Parathyroid adenoma (tissue), 2 donors: Measurements from ENCODE around the gene BOD1L2.

Source experiments
- H2AFZ ChIP-seq: fragments of 300-600 bp; sonication (generic); one replicate; pipeline ENCODE4 v1.7.0; 2017; ENCODE audit warnings: antibody characterized with exemption, mild to moderate bottlenecking
- H3K27ac ChIP-seq: fragments of 300-600 bp; sonication (generic); one replicate; pipeline ENCODE4 v1.7.0; 2017
- H3K27me3 ChIP-seq: fragments of 300-600 bp; sonication (generic); one replicate; pipeline ENCODE4 v1.7.0; 2017; ENCODE audit warnings: low read length; ENCODE audit not compliant: control insufficient read depth, insufficient read depth
- H3K36me3 ChIP-seq: fragments of 300-600 bp; sonication (generic); one replicate; pipeline ENCODE4 v1.7.0; 2017; ENCODE audit warnings: low read length; ENCODE audit not compliant: control insufficient read depth, insufficient read depth
- H3K4me1 ChIP-seq: fragments of 300-600 bp; sonication (generic); one replicate; pipeline ENCODE4 v1.7.0; 2017; ENCODE audit warnings: control low read depth
- H3K4me2 ChIP-seq: fragments of 300-600 bp; sonication (generic); one replicate; pipeline ENCODE4 v1.7.0; 2017; ENCODE audit warnings: low read length
- H3K4me3 ChIP-seq: fragments of 300-600 bp; sonication (generic); one replicate; pipeline ENCODE4 v1.7.0; 2017; ENCODE audit warnings: low read depth, low read length
- H3K79me2 ChIP-seq: fragments of 300-600 bp; sonication (generic); one replicate; pipeline ENCODE4 v1.7.0; 2017; ENCODE audit warnings: control low read depth
- H3K9ac ChIP-seq: fragments of 300-600 bp; sonication (generic); one replicate; pipeline ENCODE4 v1.7.0; 2017; ENCODE audit warnings: mild to moderate bottlenecking
- H3K9me3 ChIP-seq: fragments of 300-600 bp; sonication (generic); one replicate; pipeline ENCODE4 v1.7.0; 2017; ENCODE audit warnings: low read length; ENCODE audit not compliant: control insufficient read depth
- CTCF ChIP-seq: fragments of 300-600 bp; sonication (generic); IDR thresholded peaks from one replicate; pipeline ENCODE4 v1.7.0; 2017; ENCODE audit warnings: antibody characterized with exemption, mild to moderate bottlenecking
- donor health status: primary hyperparathyroidism.

BOD1L2 gene

GRCh38 chr18:57116598-57117132 is 30.2 kb upstream of the BOD1L2 start:
- no peaks in the 10 kb centered on the region for H3K27me3 ChIP-seq
- no peaks in the 10 kb centered on the region for H3K36me3 ChIP-seq
- TF ChIP-seq CTCF: no peak
- no peaks in the 10 kb centered on the region for H3K79me2 ChIP-seq
- no peaks in the 10 kb centered on the region for H3K9me3 ChIP-seq
- H3K27ac ChIP-seq: no peak overlapping the region
- H3K4me3 ChIP-seq: no peak overlapping the region
- H3K9ac ChIP-seq: no peak overlapping the region
- no peaks in the 10 kb centered on the region for H3K4me1 ChIP-seq
- H3K4me2 ChIP-seq: no peak overlapping the region
- H2AFZ ChIP-seq: peak overlapping the region; percentile 34

- Histone ChIP-seq H3K9me3 (no peaks in the 10 kb centered on the region), H3K79me2 (no peaks in the 10 kb centered on the region), H3K36me3 (no peaks in the 10 kb centered on the region), H3K4me3 (no peak overlapping the region), H3K4me2 (no peak overlapping the region), H3K9ac (no peak overlapping the region), H3K27me3 (no peaks in the 10 kb centered on the region), H3K27ac (no peak overlapping the region), H2AFZ (no peak overlapping the region), H3K4me1 (no peaks in the 10 kb centered on the region)
- no peak for TF ChIP-seq CTCF
These were observed 25.3 kb upstream of the BOD1L2 start for GRCh38 chr18:57121542-57122112.

GRCh38 chr18:57122936-57123510 is 23.9 kb upstream of the BOD1L2 start:
- H3K4me3 ChIP-seq: no peak overlapping the region
- H3K79me2 ChIP-seq: no peaks in the 10 kb centered on the region
- no peak overlapping the region for H3K27ac ChIP-seq
- no peak for TF ChIP-seq CTCF
- H3K9ac ChIP-seq: no peak overlapping the region
- H2AFZ ChIP-seq: no peak overlapping the region
- H3K36me3 ChIP-seq: no peaks in the 10 kb centered on the region
- peaks cover 1% of the 10 kb centered on the region for H3K4me1 ChIP-seq
- no peaks in the 10 kb centered on the region for H3K27me3 ChIP-seq
- no peaks in the 10 kb centered on the region for H3K9me3 ChIP-seq
- no peak overlapping the region for H3K4me2 ChIP-seq

GRCh38 chr18:57125627-57126026 is 21.3 kb upstream of the BOD1L2 start:
- no peak overlapping the region for H3K4me2 ChIP-seq
- no peaks in the 10 kb centered on the region for H3K9me3 ChIP-seq
- H3K27me3 ChIP-seq: no peaks in the 10 kb centered on the region

More at GRCh38 chr18:57125627-57126026, 21.3 kb upstream of the BOD1L2 start:
- no peaks in the 10 kb centered on the region for H3K36me3 ChIP-seq
- peaks cover 8% of the 10 kb centered on the region for H3K4me1 ChIP-seq
- no peak overlapping the region for H2AFZ ChIP-seq
- no peak overlapping the region for H3K4me3 ChIP-seq
- H3K27ac ChIP-seq: no peak overlapping the region
- H3K9ac ChIP-seq: no peak overlapping the region
- no peak for TF ChIP-seq CTCF
- no peaks in the 10 kb centered on the region for H3K79me2 ChIP-seq
